ENCODE measurements around the gene ST6GALNAC6.
A peak's percentile ranks its signal among the peaks of the same experiment; 100 is the strongest.
"Not testable (repeated sequence)": the region's sequence is repeated elsewhere in the genome, so short reads cannot be mapped to it uniquely, and the experiment has no call there.

Gene ST6GALNAC6

GRCh38 chr9:127886401-127886972, 12.9 kb downstream of the ST6GALNAC6 start:
- H3K27ac Mint-ChIP-seq = peak overlapping the region; percentile 68
- DNase-seq = no peak
- TF ChIP-seq CTCF (IDR thresholded peaks at IDR 0.05) = no peak
- no peak overlapping the region for H3K4me3 Mint-ChIP-seq
- H3K36me3 Mint-ChIP-seq (ENCODE audit: low read depth) = peaks cover 52% of the 10 kb centered on the region
- peaks cover 44% of the 10 kb centered on the region for H3K4me1 Mint-ChIP-seq
- H3K27me3 Mint-ChIP-seq (ENCODE audit: low read depth, poor library complexity) = peaks cover 3% of the 10 kb centered on the region
- H3K9me3 Mint-ChIP-seq = no peaks in the 10 kb centered on the region

GRCh38 chr9:127885508-127886281, 13.7 kb downstream of the ST6GALNAC6 start:
- no peak for DNase-seq
- no peak overlapping the region for H3K4me3 Mint-ChIP-seq
- H3K9me3 Mint-ChIP-seq = no peaks in the 10 kb centered on the region
- peaks cover 3% of the 10 kb centered on the region for H3K27me3 Mint-ChIP-seq (ENCODE audit: low read depth, poor library complexity)
- peaks cover 49% of the 10 kb centered on the region for H3K4me1 Mint-ChIP-seq
- peak overlapping the region; percentile 68 for H3K27ac Mint-ChIP-seq
- peaks cover 49% of the 10 kb centered on the region for H3K36me3 Mint-ChIP-seq (ENCODE audit: low read depth)
- no peak for TF ChIP-seq CTCF (IDR thresholded peaks at IDR 0.05)

GRCh38 chr9:127884976-127885490, 14.4 kb downstream of the ST6GALNAC6 start:
- H3K4me3 Mint-ChIP-seq = no peak overlapping the region
- H3K9me3 Mint-ChIP-seq = no peaks in the 10 kb centered on the region
- H3K27me3 Mint-ChIP-seq (ENCODE audit: low read depth, poor library complexity) = peaks cover 3% of the 10 kb centered on the region
- no peak for DNase-seq
- H3K27ac Mint-ChIP-seq = peak overlapping the region; percentile 59
- peaks cover 43% of the 10 kb centered on the region for H3K36me3 Mint-ChIP-seq (ENCODE audit: low read depth)
- peaks cover 49% of the 10 kb centered on the region for H3K4me1 Mint-ChIP-seq
- no peak for TF ChIP-seq CTCF (IDR thresholded peaks at IDR 0.05)

GRCh38 chr9:127884427-127884911, 14.9 kb downstream of the ST6GALNAC6 start:
- DNase-seq = no peak
- no peak for TF ChIP-seq CTCF (IDR thresholded peaks at IDR 0.05)
- peaks cover 3% of the 10 kb centered on the region for H3K27me3 Mint-ChIP-seq (ENCODE audit: low read depth, poor library complexity)
- peaks cover 49% of the 10 kb centered on the region for H3K4me1 Mint-ChIP-seq
- H3K9me3 Mint-ChIP-seq = no peaks in the 10 kb centered on the region
- H3K27ac Mint-ChIP-seq = peak overlapping the region; percentile 59
- peaks cover 40% of the 10 kb centered on the region for H3K36me3 Mint-ChIP-seq (ENCODE audit: low read depth)
- no peak overlapping the region for H3K4me3 Mint-ChIP-seq

- Mint-ChIP-seq H3K4me3 (no peak overlapping the region), H3K27me3 (ENCODE audit: low read depth, poor library complexity) (peaks cover 3% of the 10 kb centered on the region), H3K4me1 (peaks cover 51% of the 10 kb centered on the region), H3K27ac (no peak overlapping the region), H3K9me3 (no peaks in the 10 kb centered on the region), H3K36me3 (ENCODE audit: low read depth) (peaks cover 40% of the 10 kb centered on the region)
- TF ChIP-seq CTCF (IDR thresholded peaks at IDR 0.05) = no peak
- DNase-seq = no peak
Measured at GRCh38 chr9:127883959-127884358, 15.4 kb downstream of the ST6GALNAC6 start.

- not testable (repeated sequence) for H3K27ac Mint-ChIP-seq; H3K27me3 Mint-ChIP-seq (ENCODE audit: low read depth, poor library complexity); DNase-seq; H3K9me3 Mint-ChIP-seq; H3K4me3 Mint-ChIP-seq
- Mint-ChIP-seq H3K4me1 (peaks cover 62% of the 10 kb centered on the region), H3K36me3 (ENCODE audit: low read depth) (peaks cover 23% of the 10 kb centered on the region)
Measured at GRCh38 chr9:127881715-127882114, 17.7 kb downstream of the ST6GALNAC6 start.
